ENCODE results near the gene SLC13A2. TPM values are rescaled to one million over a fixed set of nuclear protein-coding genes. Genes with fewer than 3 reads are reported as not detected.
A peak's percentile ranks its signal among the peaks of the same experiment; 100 is the strongest.
"Not testable (repeated sequence)": the region's sequence is repeated elsewhere in the genome, so short reads cannot be mapped to it uniquely, and the experiment has no call there.

SLC13A2 gene
- not detected for total RNA-seq
- polyA plus RNA-seq, result not detected
- long read RNA-seq, donor 1, result 0 reads
- long read RNA-seq, donor 2, result 0 reads
- long read RNA-seq, donor 3, result 0 reads

GRCh38 chr17:28473542-28473941 is at the start of gene SLC13A2:
Gene SLC13A2, plus strand, starts transcription at chr17:28473644. Its CDS starts 69 bp downstream, at chr17:28473713.
- WGBS, 2 donors, result 69 to 81% methylated on average over 5 of the region's 5 CpGs
- peaks cover 0 to 14% (median 4%) of the 10 kb centered on the region in 7 donors for H3K27me3 ChIP-seq
- H3K4me1 ChIP-seq, result peaks cover 0 to 4% (median 0%) of the 10 kb centered on the region in 9 donors
- ATAC-seq (peak in 1 of 8 donors; percentile 37), DNase-seq (no peak)
- no peak within 1 kb of the TSS for H3K27ac ChIP-seq
- H3K9me3 ChIP-seq, result no peaks in the 10 kb centered on the region
- no peak for TF ChIP-seq CTCF (IDR thresholded peaks at IDR 0.05)
- intact Hi-C loops (cut with DNase I), result no loop called here
- H3K36me3 ChIP-seq, result no peaks in the 10 kb centered on the region
- no peak within 1 kb of the TSS for H3K4me3 ChIP-seq

- H3K9me3 ChIP-seq, result no peaks in the 10 kb centered on the region
- intact Hi-C loops (cut with DNase I), result loop anchor here in 1 of 10 donors (10.0 kb wide), 1 partner anchor 70 kb away; no protein-coding TSS in a partner anchor
- no peak overlapping the region for H3K4me3 ChIP-seq
- H3K27ac ChIP-seq, result no peak overlapping the region
- peaks cover 0 to 3% (median 0%) of the 10 kb centered on the region in 7 donors for H3K27me3 ChIP-seq
- no peaks in the 10 kb centered on the region for H3K36me3 ChIP-seq
- 79 to 82% methylated on average over 13 of the region's 13 CpGs for WGBS, 2 donors
- ATAC-seq (no peak), DNase-seq (no peak)
- no peaks in the 10 kb centered on the region for H3K4me1 ChIP-seq
- TF ChIP-seq CTCF (IDR thresholded peaks at IDR 0.05), result no peak
Observed at GRCh38 chr17:28425206-28425605, 48.2 kb upstream of the SLC13A2 start.

GRCh38 chr17:28426081-28426519 is 47.3 kb upstream of the SLC13A2 start:
- Histone ChIP-seq H3K27ac (no peak overlapping the region), H3K9me3 (no peaks in the 10 kb centered on the region), H3K27me3 (peaks cover 0 to 7% (median 0%) of the 10 kb centered on the region in 7 donors), H3K4me1 (no peaks in the 10 kb centered on the region), H3K4me3 (no peak overlapping the region), H3K36me3 (no peaks in the 10 kb centered on the region)
- intact Hi-C loops (cut with DNase I), result loop anchor here in 1 of 10 donors (10.0 kb wide), 1 partner anchor 69 kb away; no protein-coding TSS in a partner anchor
- DNase-seq (no peak), ATAC-seq (no peak)
- 75 to 79% methylated on average over 9 of the region's 9 CpGs for WGBS, 2 donors
- peak in 3 of 9 donors; percentile 6 to 30 (median 18) for TF ChIP-seq CTCF (IDR thresholded peaks at IDR 0.05)

- DNase-seq (no peak), ATAC-seq (no peak)
- no peak for TF ChIP-seq CTCF (IDR thresholded peaks at IDR 0.05)
- Histone ChIP-seq H3K9me3 (no peaks in the 10 kb centered on the region), H3K36me3 (no peaks in the 10 kb centered on the region), H3K4me1 (no peaks in the 10 kb centered on the region), H3K27me3 (peaks cover 0 to 20% (median 3%) of the 10 kb centered on the region in 7 donors), H3K4me3 (no peak overlapping the region), H3K27ac (no peak overlapping the region)
- WGBS, 2 donors, result 93 to 95% methylated on average over 5 of the region's 5 CpGs
- intact Hi-C loops (cut with DNase I), result loop anchor here in 1 of 10 donors (10.0 kb wide), 1 partner anchor 67 kb away; no protein-coding TSS in a partner anchor
Observed at GRCh38 chr17:28427371-28427770, 46.1 kb upstream of the SLC13A2 start.

GRCh38 chr17:28427982-28428381 is 45.5 kb upstream of the SLC13A2 start:
- WGBS, 2 donors, result 90 to 92% methylated on average over 4 of the region's 4 CpGs
- peaks cover 0 to 21% (median 3%) of the 10 kb centered on the region in 7 donors for H3K27me3 ChIP-seq
- not testable (repeated sequence) for H3K9me3 ChIP-seq, H3K27ac ChIP-seq, H3K36me3 ChIP-seq, H3K4me3 ChIP-seq, DNase-seq, H3K4me1 ChIP-seq, ATAC-seq
- intact Hi-C loops (cut with DNase I), result loop anchor here in 1 of 10 donors (10.0 kb wide), 1 partner anchor 67 kb away; no protein-coding TSS in a partner anchor
